HCT116 (cell line): ENCODE results near the gene ANAPC2. TPM values are rescaled to one million over a fixed set of nuclear protein-coding genes. Genes with fewer than 3 reads are reported as not detected.
A peak's percentile ranks its signal among the peaks of the same experiment; 100 is the strongest.

ENCODE experiments used
- ATAC-seq: fragments of 200-7000 bp; cut with Tn5 transposase; 2 replicates; pipeline ENCODE4 v1.9.1; 2020; ENCODE audit warnings: mild to moderate bottlenecking, moderate library complexity
- BruUV-seq: library from RNA; stranded (reverse); fragments of 400-500 nt; replicated peaks from 2 replicates; lab custom pipeline; 2021; lab: Mats Ljungman, UMichigan
- CTCF ChIA-PET: fragments of 300-600 bp; sonication (Branson Sonifier 250); formaldehyde crosslinking; loops from one replicate; lab custom pipeline; 2021; ENCODE audit warnings: antibody characterized with exemption; lab: Charles Lee
- POLR2A ChIA-PET: fragments of 300-600, 350-600 bp; sonication (Branson Sonifier 250); formaldehyde crosslinking; loops from one replicate; lab custom pipeline; 2021; ENCODE audit warnings: antibody characterized with exemption; lab: Charles Lee
- RAD21 ChIA-PET, 2 experiments: fragments of 300-600 bp; sonication (Branson Sonifier 250); formaldehyde crosslinking; loops; one replicate each; lab custom pipeline; 2023; ENCODE audit warnings: low total read pairs in 2 of 2; ENCODE audit not compliant: uncharacterized antibody in 2 of 2, unreplicated experiment in 2 of 2, low non-redundant PET in 1 of 2; lab: Charles Lee
- DNase-seq: peaks from one replicate; pipeline ENCODE4 v3.0.0-alpha.2; 2010; ENCODE audit warnings: low read depth, low spot score
- H2AFZ ChIP-seq: fragments of 200-600 bp; shearing (Covaris generic), sonication (generic); 2 replicates; pipeline ENCODE4 v1.6.1; 2017; ENCODE audit warnings: low read depth, mixed run types, mixed read lengths, antibody characterized with exemption, low read length; ENCODE audit not compliant: poor library complexity, severe bottlenecking
- H3K27ac ChIP-seq: 2 replicates; pipeline ENCODE4 v1.5.1; 2012; ENCODE audit warnings: low read depth, low read length
- H3K27me3 ChIP-seq: fragments of 200-600 bp; sonication (generic); 2 replicates; pipeline ENCODE4 v1.6.1; 2016; ENCODE audit warnings: mixed run types, low read length, mixed read lengths; ENCODE audit not compliant: insufficient read depth
- H3K36me3 ChIP-seq, 2 experiments: fragments of 200-500 bp in 1 of 2; fragments of 200-600 bp in 1 of 2; sonication (Bioruptor generic) in 1 of 2; sonication (generic) in 1 of 2; 2 replicates each; pipeline versions ENCODE4 v1.5.1 to v1.6.1; 2014 to 2016; ENCODE audit warnings: low read length in 2 of 2, inconsistent platforms in 1 of 2, mixed read lengths in 1 of 2, mixed run types in 1 of 2; ENCODE audit not compliant: insufficient read depth in 2 of 2, control insufficient read depth in 1 of 2
- H3K4me1 ChIP-seq, 2 experiments: fragments of 200-600 bp in 1 of 2; sonication (generic) in 1 of 2; 2 replicates each; pipeline versions ENCODE4 v1.5.1 to v1.6.1; 2012 to 2017; ENCODE audit warnings: low read length in 2 of 2, inconsistent platforms in 1 of 2, mild to moderate bottlenecking in 1 of 2, mixed read lengths in 1 of 2, mixed run types in 1 of 2, moderate library complexity in 1 of 2; ENCODE audit not compliant: insufficient read depth in 2 of 2, control insufficient read depth in 1 of 2
- H3K4me2 ChIP-seq: fragments of 200-600 bp; sonication (generic); 2 replicates; pipeline ENCODE4 v1.6.1; 2017; ENCODE audit warnings: mixed run types, low read length, mixed read lengths
- H3K4me3 ChIP-seq, 2 experiments: fragments of 200-600 bp in 1 of 2; sonication (generic) in 1 of 2; replicated peaks in 1 of 2; 2 replicates each; pipeline ENCODE4 v1.5.1; 2011 to 2016; ENCODE audit warnings: low read length in 2 of 2, control low read depth in 1 of 2, low read depth in 1 of 2, mild to moderate bottlenecking in 1 of 2, mixed read lengths in 1 of 2, mixed run types in 1 of 2
- H3K79me2 ChIP-seq: fragments of 200-600 bp; sonication (generic); 2 replicates; pipeline ENCODE4 v1.6.1; 2017; ENCODE audit warnings: mild to moderate bottlenecking, mixed run types, low read length, moderate library complexity, mixed read lengths; ENCODE audit not compliant: insufficient read depth
- H3K9ac ChIP-seq: fragments of 200-600 bp; sonication (generic); 2 replicates; pipeline ENCODE4 v1.6.1; 2016; ENCODE audit warnings: low read length, mixed read lengths
- H3K9me2 ChIP-seq: fragments of 200-600 bp; sonication (generic), shearing (Covaris generic); 2 replicates; pipeline ENCODE4 v1.6.1; 2017; ENCODE audit warnings: mixed run types, mild to moderate bottlenecking, moderate library complexity; ENCODE audit not compliant: insufficient read depth
- H3K9me3 ChIP-seq, 2 experiments: fragments of 200-500 bp in 1 of 2; fragments of 200-600 bp in 1 of 2; sonication (Bioruptor generic) in 1 of 2; sonication (generic) in 1 of 2; 2 replicates each; pipeline ENCODE4 v1.6.1; 2014 to 2017; ENCODE audit warnings: low read length in 2 of 2, mixed read lengths in 2 of 2, inconsistent platforms in 1 of 2, low read depth in 1 of 2, mild to moderate bottlenecking in 1 of 2, mixed run types in 1 of 2, moderate library complexity in 1 of 2; ENCODE audit not compliant: control insufficient read depth in 1 of 2, insufficient read depth in 1 of 2
- H4K20me1 ChIP-seq: fragments of 200-600 bp; sonication (generic), shearing (Covaris generic); 2 replicates; pipeline ENCODE4 v1.6.1; 2017; ENCODE audit warnings: mixed run types, mild to moderate bottlenecking, moderate library complexity; ENCODE audit not compliant: insufficient read depth
- CEBPB ChIP-seq: IDR thresholded peaks from 2 replicates; pipeline ENCODE4 v1.6.1; 2012; ENCODE audit warnings: low read depth
- MAX ChIP-seq: IDR thresholded peaks from 2 replicates; pipeline ENCODE4 v1.6.1; 2012
- POLR2A ChIP-seq: IDR thresholded peaks from 2 replicates; pipeline ENCODE4 v1.7.0; 2011; ENCODE audit warnings: borderline replicate concordance; ENCODE audit not compliant: insufficient read depth, insufficient read length; ENCODE audit errors: extremely low read depth
- REST ChIP-seq: IDR thresholded peaks from 2 replicates; pipeline ENCODE4 v1.6.1; 2012; ENCODE audit warnings: low read depth
- intact Hi-C: fragments of 100-400 bp; cut with micrococcal nuclease; formaldehyde crosslinking; loops from 2 replicates; pipeline ENCODE4 v1.10.0; 2022
- total RNA-seq: library from RNA; stranded (reverse); gene quantifications from one replicate; pipeline ENCODE4 v1.2.1, GENCODE V29; 2021; ENCODE audit not compliant: unreplicated experiment

Gene ANAPC2
- total RNA-seq, 1 experiment from 2014 or later: 75.5 TPM

- H3K79me2 ChIP-seq: peaks cover 51% of the 10 kb centered on the region
- no peak overlapping the region for H2AFZ ChIP-seq
- BruUV-seq: no TSS peak
- ChIA-PET POLR2A (no interaction called here), CTCF (no interaction called here), RAD21 (no interaction called here)
- peaks cover 0 to 17% of the 10 kb centered on the region in 2 experiments; a peak in 1 of 4 replicates for H3K36me3 ChIP-seq
- H3K4me1 ChIP-seq: peaks cover 32 to 52% of the 10 kb centered on the region in 2 experiments
- DNase-seq (no peak), ATAC-seq (no peak)
- H3K9me2 ChIP-seq: no peaks in the 10 kb centered on the region
- H3K27ac ChIP-seq: 0 out of 2 replicates have a peak overlapping the region, but pooled peaks have one; percentile 99
- no peak overlapping the region for H3K4me3 ChIP-seq
- no peak overlapping the region for H3K9ac ChIP-seq
- H4K20me1 ChIP-seq: no peaks in the 10 kb centered on the region
- intact Hi-C loops: no loop called here
- no peak overlapping the region for H3K4me2 ChIP-seq
- no peaks in the 10 kb centered on the region for H3K9me3 ChIP-seq
- no peaks in the 10 kb centered on the region for H3K27me3 ChIP-seq
- TF ChIP-seq MAX (no peak), REST (no peak), CEBPB (no peak), POLR2A (no peak)
Observed at GRCh38 chr9:137191245-137191644, 2.9 kb upstream of the ANAPC2 start.
